GM21390 (cell line): Measurements from ENCODE around the gene LATS2.
"Not testable (repeated sequence)": the region's sequence is repeated elsewhere in the genome, so short reads cannot be mapped to it uniquely, and the experiment has no call there.

Source experiments
- ATAC-seq: cut with Tn5 transposase; IDR thresholded peaks from one replicate; pipeline ENCODE4 v1.9.1; 2021; ENCODE audit not compliant: unreplicated experiment

LATS2 gene

DNA sequence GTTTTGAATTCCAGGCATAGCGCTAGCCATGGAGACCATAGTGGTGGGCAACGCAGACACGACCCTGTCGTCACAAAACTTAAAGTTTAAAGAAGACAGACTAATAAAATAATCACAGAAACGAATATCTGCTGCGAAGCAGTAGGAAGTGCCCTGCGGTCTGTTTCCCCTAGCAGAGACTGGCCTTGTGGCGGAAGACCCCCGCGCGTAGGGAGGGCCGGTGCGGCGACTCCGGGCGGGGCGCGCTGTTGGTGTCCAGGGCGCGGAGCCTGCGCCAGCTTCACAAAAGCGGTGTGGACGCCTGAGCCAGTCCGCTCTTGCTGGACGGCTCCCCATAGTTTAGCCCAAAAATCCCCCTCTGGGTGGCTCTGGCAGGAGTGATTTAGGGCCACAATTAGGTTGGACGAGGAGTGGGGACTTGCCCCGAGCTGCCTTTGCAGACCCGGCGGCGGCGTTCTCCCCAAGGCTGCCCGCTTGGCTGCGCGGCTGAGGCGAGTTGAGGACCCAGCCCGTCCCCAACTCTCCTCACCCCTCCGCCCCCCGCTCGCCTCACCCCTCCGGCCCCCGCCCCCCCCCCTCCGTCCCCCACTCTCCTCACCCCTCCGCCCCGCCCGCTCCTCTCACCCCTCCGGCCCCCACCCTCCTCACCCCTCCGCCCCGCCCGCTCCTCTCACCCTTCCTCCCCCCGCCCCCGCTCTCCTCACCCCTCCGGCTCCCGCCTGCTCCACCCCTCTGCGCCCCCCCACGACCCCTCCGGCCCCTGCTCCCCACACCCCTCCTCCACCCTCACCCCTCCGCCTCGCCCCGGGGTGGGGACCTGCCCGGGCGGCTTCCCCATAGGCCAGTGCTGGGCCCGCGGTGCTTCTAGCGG lies 14.2 kb upstream of the LATS2 start:
- ATAC-seq, result no peak

- no peak for ATAC-seq
Observed at GRCh38 chr13:21075011-21075378, 13.6 kb upstream of the LATS2 start.

- no peak for ATAC-seq
Observed at GRCh38 chr13:21074546-21074945, 13.2 kb upstream of the LATS2 start.

DNA sequence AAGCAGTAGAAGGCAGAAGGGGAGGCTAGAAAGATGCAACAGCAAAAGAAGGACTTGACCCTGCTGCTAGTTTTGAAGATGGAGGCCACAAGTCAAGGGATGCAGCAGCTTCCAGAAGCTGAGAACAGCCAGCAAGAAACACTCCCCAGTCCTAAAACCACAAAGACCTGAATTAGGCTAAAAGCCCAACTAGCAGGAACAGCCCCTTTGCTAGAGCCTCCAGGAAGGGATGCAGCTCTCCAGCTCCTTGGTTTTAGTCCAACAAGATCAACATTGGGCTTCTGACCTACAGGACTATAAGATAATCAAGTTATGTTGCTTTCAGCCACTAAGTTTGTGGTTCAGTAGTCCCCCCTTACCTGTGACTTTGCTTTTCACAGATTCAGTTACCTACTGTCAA lies 10.5 kb upstream of the LATS2 start:
- no peak for ATAC-seq

GRCh38 chr13:21071015-21071414 lies 9.6 kb upstream of the LATS2 start:
- no peak for ATAC-seq

- no peak for ATAC-seq
Observed at GRCh38 chr13:21069561-21070004, 8.2 kb upstream of the LATS2 start.

GRCh38 chr13:21067848-21068247 lies 6.5 kb upstream of the LATS2 start:
- no peak for ATAC-seq

GRCh38 chr13:21066946-21067345 lies 5.6 kb upstream of the LATS2 start:
- ATAC-seq, result no peak

GRCh38 chr13:21065686-21066085 lies 4.3 kb upstream of the LATS2 start:
- ATAC-seq, result no peak

DNA sequence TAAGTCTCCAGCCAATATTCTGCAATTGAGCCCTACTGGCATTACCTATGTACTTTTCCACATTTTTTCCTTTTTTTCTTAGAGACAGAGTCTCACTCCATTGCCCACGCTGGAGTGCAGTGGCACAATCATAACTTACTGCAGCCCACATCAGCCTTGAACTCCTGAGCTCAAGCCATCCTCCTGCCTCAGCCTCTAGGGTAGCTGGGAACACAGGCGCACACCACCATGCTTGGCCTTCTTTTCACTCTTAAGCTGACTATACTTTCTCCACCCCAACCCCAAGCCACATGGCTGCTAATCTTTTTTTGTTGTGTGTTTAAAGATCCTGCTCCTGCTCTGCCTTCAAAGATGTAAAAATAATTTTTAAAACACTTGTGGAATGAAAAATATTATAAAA lies 1.6 kb upstream of the LATS2 start:
- ATAC-seq, result no peak

DNA sequence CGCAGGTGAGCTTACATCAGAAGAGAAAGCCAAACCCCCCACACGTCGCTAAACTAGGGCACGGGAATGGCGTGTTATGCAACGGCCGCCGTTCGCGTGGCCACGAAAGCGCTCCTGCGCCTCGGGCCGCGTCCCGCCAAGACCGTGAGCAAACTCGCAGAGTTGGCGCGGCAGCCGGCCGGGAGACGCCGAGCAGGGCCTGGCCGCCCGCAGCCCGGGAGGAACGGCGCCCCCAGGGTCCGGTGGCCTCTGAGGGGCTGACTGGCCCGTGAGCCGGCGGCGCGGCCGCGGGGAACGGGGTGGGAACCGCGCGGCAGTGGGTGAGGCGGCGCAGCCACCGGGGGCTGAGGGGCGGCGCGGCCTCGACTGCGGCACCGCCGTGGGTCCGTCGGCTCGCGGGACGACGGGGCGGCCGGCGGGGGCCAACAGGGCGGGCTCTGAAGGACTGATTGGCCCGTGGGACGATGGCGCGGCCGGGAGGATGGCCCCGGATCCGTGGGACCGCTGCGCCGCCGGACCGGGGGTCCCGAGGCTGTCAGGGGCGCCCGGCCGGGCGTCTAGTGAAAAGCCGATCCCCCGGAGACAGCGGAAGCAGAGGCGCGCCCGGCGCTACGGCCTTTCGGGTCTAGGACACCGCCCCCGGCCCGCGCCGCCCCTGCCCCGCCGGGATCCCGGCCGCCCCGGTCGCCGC lies 903 bp downstream of the LATS2 start:
- peak; percentile 24 for ATAC-seq

GRCh38 chr13:21059641-21060337 lies 1.6 kb downstream of the LATS2 start:
- no peak for ATAC-seq

DNA sequence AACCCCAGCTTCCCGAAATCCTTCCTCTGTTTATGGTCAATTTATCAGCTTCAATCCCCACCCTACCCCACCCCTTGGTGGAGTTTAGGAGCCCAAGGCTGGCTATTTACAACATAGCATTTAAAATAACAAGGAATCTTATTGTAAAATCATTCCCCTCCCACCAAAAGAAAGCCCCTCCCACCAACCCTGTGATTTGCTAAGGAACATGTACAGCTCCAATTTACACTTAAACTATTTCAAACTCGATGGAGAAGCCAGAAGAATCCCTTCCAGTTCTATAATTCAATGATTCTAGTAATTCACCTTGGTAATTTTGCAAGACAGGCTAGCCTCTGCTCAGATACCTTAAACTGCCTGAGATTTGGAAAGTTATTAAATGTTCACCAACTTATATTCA lies 3.0 kb downstream of the LATS2 start:
- no peak for ATAC-seq

DNA sequence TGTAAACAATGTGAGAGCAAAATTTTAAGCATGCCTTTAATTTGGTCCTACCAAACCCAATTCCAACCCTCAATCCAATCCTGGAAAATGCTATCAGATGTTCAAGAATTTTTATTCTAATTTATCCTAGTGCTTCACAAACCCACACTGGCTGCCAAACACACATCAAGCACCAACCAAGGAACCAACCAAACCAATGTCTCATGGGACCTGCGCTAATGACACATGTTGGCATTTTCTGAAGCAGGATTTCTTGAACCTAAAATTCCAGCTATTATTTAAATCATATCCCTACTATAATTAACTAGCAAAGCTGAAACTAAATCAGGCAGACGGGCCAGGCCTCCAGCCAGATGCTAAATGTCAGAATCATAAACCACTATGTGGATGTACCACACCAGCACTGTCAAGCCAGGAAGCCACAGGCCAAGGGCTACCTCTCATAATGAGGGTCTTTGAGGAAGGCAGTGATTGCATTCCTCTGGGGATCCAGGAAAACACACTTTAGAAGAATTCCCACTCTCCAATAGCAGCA lies 5.8 kb downstream of the LATS2 start:
- ATAC-seq, result no peak

DNA sequence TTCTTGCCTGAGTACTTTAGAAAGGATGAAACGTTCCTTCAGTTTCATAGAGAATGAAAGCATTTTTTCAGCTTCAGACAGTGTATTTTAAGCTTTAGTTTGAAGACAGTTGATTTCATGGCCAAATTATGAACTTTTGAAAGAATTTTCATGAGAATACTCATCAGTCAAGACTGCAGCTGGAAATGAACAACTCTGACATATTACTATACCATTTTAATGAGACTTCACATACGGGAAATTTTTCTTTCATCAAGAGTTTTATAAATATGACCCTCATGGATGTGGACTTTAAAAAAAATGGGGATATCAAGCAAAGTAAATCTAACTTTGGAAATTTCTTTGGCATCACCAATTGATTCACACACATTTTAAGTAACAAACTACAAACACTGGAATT lies 6.4 kb downstream of the LATS2 start:
- no peak for ATAC-seq

DNA sequence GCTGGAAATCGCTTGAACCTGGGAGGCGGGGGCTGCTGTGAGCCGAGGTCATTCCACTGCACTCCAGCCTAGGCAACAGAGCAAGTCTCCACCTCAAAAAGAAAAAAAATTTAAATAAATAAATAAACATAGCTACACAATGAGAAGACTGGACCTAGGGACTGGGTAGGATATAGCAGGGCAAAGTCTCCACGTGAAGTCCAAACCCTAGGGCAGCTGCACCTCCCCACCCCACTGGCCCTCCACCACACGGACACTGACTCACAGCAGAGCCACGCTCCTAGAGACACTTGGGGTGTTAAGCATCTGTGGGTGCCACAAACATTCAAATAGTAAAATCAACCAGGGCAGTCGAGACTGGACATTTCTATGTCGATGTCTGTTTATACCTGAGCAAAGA lies 7.1 kb downstream of the LATS2 start:
- no peak for ATAC-seq

- ATAC-seq, result no peak
Observed at GRCh38 chr13:21053231-21053630, 8.2 kb downstream of the LATS2 start.

- ATAC-seq, result no peak
Observed at GRCh38 chr13:21051675-21052074, 9.7 kb downstream of the LATS2 start.

DNA sequence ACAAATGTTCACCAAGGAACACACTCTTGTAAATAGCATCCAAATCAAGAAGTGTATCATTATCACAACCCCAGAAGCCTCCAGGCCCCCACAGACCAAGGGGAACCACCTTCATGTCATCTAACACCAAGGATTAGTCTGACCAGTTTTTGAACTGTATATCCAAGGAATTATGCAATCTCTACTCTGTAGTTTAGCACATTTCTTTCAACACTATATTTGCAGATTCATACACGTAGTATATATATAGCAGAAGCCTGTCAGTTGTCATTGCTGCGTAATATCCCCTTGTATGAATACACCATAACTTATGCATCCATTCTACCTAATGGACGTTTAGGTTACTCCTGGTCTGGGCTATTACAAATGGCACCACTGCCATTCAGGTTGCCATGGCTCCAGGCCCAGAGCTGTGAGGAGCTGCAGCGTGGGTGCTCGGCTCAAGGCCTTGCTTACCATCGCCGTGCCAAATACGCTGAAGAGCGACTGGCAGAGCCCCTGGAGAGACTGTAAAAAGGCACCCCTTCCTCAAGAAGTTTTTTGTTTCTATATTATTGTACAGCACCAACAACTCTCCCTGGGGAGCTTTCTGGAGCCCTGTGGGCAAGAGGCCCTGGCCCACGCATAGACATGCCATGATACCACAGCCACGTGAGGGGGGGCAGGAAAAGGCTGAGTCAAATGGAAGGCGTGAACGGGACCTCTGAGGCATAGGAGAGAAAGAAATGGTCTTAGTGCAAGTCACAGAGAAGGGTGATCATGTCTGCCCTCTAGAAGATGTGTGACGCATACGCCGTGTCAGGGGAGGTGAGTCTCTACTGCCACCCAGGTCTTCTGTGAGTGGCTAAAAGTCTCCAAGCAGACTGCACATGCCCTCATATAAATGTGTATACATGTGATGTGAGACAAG lies 10.8 kb downstream of the LATS2 start:
- ATAC-seq, result no peak

DNA sequence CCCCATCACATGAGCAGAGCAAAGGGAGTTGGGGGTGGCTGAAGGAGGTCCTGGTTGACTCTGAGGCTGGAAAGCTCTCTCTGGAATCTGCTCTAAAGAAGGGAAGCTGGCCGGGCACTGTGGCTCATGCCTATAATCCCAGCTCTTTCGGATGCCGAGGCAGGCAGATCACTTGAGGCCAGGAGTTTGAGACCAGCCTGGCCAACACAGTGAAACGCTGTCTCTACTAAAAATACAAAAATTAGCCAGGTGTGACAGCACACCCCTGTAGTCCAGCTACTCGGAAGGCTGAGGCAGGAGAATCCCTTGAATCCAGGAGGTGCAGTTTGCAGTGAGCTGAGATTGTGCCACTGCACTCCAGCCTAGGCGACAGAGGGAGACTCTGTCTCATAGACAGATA lies 11.7 kb downstream of the LATS2 start:
- not testable (repeated sequence) for ATAC-seq
